C4-2B (cell line): ENCODE measurements around the gene ATP8B3.

Experiments used
- CTCF ChIP-seq: fragments of 450-650 bp; conservative IDR thresholded peaks from 2 replicates; pipeline ENCODE4 v1.5.1; 2017; ENCODE audit warnings: mild to moderate bottlenecking
- ZFX ChIP-seq: fragments of 450-650 bp; IDR thresholded peaks from 2 replicates; pipeline ENCODE4 v1.6.1; 2017

GRCh38 chr19:1739960-1740629, 72.0 kb downstream of the ATP8B3 start:
- TF ChIP-seq CTCF: no peak
- no peak for TF ChIP-seq ZFX
